HepG2 (cell line): ENCODE data around the gene MMS19. TPM values are rescaled to one million over a fixed set of nuclear protein-coding genes. Genes with fewer than 3 reads are reported as not detected.

Experiments used
- ELF1 ChIP-seq: sonication (generic); formaldehyde crosslinking; IDR thresholded peaks from 2 replicates; pipeline ENCODE4 v1.4.0; 2020; ENCODE audit warnings: missing genetic modification reagents
- EP300 ChIP-seq, 3 experiments: sonication (generic) in 1 of 3; formaldehyde crosslinking in 1 of 3; IDR thresholded peaks; 2 replicates each; pipeline versions ENCODE4 v1.5.1 to v1.6.1; 2011 to 2020; ENCODE audit warnings: low read depth in 2 of 3, low read length in 2 of 3, borderline replicate concordance in 1 of 3, improper control_type of control experiment in 1 of 3, mild to moderate bottlenecking in 1 of 3, missing genetic modification reagents in 1 of 3, moderate library complexity in 1 of 3
- PITX1 ChIP-seq: sonication (generic); formaldehyde crosslinking; IDR thresholded peaks from 2 replicates; pipeline ENCODE4 v1.5.1; 2020; ENCODE audit warnings: mild to moderate bottlenecking, missing genetic modification reagents
- POLR2AphosphoS2 ChIP-seq: IDR thresholded peaks from 2 replicates; pipeline ENCODE4 v1.6.1; 2011; ENCODE audit warnings: low read depth, low read length, improper control_type of control experiment
- SRSF9 ChIP-seq: fragments of 200-400 bp; formaldehyde crosslinking; IDR thresholded peaks from 2 replicates; pipeline ENCODE4 v1.6.1; 2018; ENCODE audit warnings: borderline replicate concordance, mild to moderate bottlenecking, low read depth, low read length; ENCODE audit not compliant: insufficient read depth, poor library complexity, severe bottlenecking
- ZNF138 ChIP-seq: sonication (generic); formaldehyde crosslinking; IDR thresholded peaks from 2 replicates; pipeline ENCODE4 v1.5.0; 2020; ENCODE audit warnings: mild to moderate bottlenecking, low read depth, missing genetic modification reagents
- ZNF142 ChIP-seq: sonication (generic); formaldehyde crosslinking; IDR thresholded peaks from 2 replicates; pipeline ENCODE4 v1.4.0; 2020; ENCODE audit warnings: missing genetic modification reagents
- ZNF451 ChIP-seq: sonication (generic); formaldehyde crosslinking; IDR thresholded peaks from 2 replicates; pipeline ENCODE4 v1.5.0; 2020; ENCODE audit warnings: mild to moderate bottlenecking, missing genetic modification reagents
- ZNF83 ChIP-seq: sonication (generic); formaldehyde crosslinking; IDR thresholded peaks from 2 replicates; pipeline ENCODE4 v1.4.0; 2020; ENCODE audit warnings: missing genetic modification reagents, mild to moderate bottlenecking, borderline replicate concordance
- ZNF841 ChIP-seq: sonication (generic); formaldehyde crosslinking; IDR thresholded peaks from 2 replicates; pipeline ENCODE4 v1.8.1; 2023; ENCODE audit warnings: missing genetic modification reagents, borderline replicate concordance
- ZSCAN31 ChIP-seq: sonication (generic); formaldehyde crosslinking; IDR thresholded peaks from 2 replicates; pipeline ENCODE4 v1.5.0; 2020; ENCODE audit warnings: low read depth, mild to moderate bottlenecking, missing genetic modification reagents
- polyA plus RNA-seq, 8 experiments: library from polyadenylated mRNA; depleted of rRNA in 3 of 8; stranded (reverse) in 7 of 8; unstranded in 1 of 8; fragments of >200 nt; fragmentation: Illumina TruSeq in 4 of 8; extraction: Trizol in 4 of 8; gene quantifications; 2 replicates each; pipeline versions ENCODE4 v1.2.1 to v1.2.3, GENCODE V29; 2011 to 2016; ENCODE audit warnings: low read depth in 4 of 8, missing spikeins in 1 of 8, mixed read lengths in 1 of 8; ENCODE audit not compliant: insufficient read depth in 1 of 8
- total RNA-seq, 5 experiments: library from RNA; depleted of rRNA; stranded (reverse); fragments of >200 nt; fragmentation: Illumina TruSeq; extraction: Trizol; gene quantifications; 2 replicates each; pipeline ENCODE4 v1.2.3, GENCODE V29; 2016; ENCODE audit warnings: low read depth in 1 of 5
- TF ChIP-seq, protein P1 (sequence below): sonication (generic); formaldehyde crosslinking; IDR thresholded peaks from 2 replicates; pipeline ENCODE4 v1.4.0; 2020; ENCODE audit warnings: missing genetic modification reagents
- TF ChIP-seq, protein P2 (sequence below): sonication (generic); formaldehyde crosslinking; IDR thresholded peaks from 2 replicates; pipeline ENCODE4 v1.8.1; 2022; ENCODE audit warnings: mild to moderate bottlenecking, missing genetic modification reagents
- TF ChIP-seq, protein P3 (sequence below): sonication (generic); formaldehyde crosslinking; IDR thresholded peaks from 2 replicates; pipeline ENCODE4 v1.4.0; 2020; ENCODE audit warnings: mild to moderate bottlenecking, low read depth, missing genetic modification reagents
- TF ChIP-seq, protein P4 (sequence below): sonication (generic); formaldehyde crosslinking; IDR thresholded peaks from 2 replicates; pipeline ENCODE4 v1.4.0; 2020; ENCODE audit warnings: missing genetic modification reagents, borderline replicate concordance

The MMS19 gene
- total and polyA plus RNA-seq, 2 of the 13 experiments (the other 11 are each of a cell fraction or from before 2014, with no cell fraction given) = 76.4 to 107 TPM

- peak; percentile 73; the same call in 1 of the 2 replicates for TF ChIP-seq ZSCAN31 (CRISPR knock-in tag)
- no peak for TF ChIP-seq PITX1 (CRISPR knock-in tag)
- peak; percentile 50; the same call in 1 of the 2 replicates for TF ChIP-seq ZNF841 (CRISPR knock-in tag)
- TF ChIP-seq, protein P1, sequence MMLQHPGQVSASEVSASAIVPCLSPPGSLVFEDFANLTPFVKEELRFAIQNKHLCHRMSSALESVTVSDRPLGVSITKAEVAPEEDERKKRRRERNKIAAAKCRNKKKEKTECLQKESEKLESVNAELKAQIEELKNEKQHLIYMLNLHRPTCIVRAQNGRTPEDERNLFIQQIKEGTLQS (CRISPR knock-in tag) = no peak
- TF ChIP-seq, protein P2, sequence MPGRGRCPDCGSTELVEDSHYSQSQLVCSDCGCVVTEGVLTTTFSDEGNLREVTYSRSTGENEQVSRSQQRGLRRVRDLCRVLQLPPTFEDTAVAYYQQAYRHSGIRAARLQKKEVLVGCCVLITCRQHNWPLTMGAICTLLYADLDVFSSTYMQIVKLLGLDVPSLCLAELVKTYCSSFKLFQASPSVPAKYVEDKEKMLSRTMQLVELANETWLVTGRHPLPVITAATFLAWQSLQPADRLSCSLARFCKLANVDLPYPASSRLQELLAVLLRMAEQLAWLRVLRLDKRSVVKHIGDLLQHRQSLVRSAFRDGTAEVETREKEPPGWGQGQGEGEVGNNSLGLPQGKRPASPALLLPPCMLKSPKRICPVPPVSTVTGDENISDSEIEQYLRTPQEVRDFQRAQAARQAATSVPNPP (CRISPR knock-in tag) = peak; percentile 60; the same call in 1 of the 2 replicates
- no peak for TF ChIP-seq ZNF142 (CRISPR knock-in tag)
- TF ChIP-seq EP300 (IDR thresholded peaks at IDR 0.05; ENCODE audit: low read depth in 2 of 2, low read length in 2 of 2) = no peak
- peak; percentile 41; the same call in 1 of the 2 replicates for TF ChIP-seq EP300 (CRISPR knock-in tag; IDR thresholded peaks at IDR 0.05; ENCODE audit: borderline replicate concordance)
- no peak for TF ChIP-seq POLR2AphosphoS2
- TF ChIP-seq ZNF138 = 0 out of 2 replicates have a peak, but pooled peaks have one; percentile 15
- 0 out of 2 replicates have a peak, but pooled peaks have one; percentile 16 for TF ChIP-seq ZNF83 (CRISPR knock-in tag)
- no peak for TF ChIP-seq ZNF451 (CRISPR knock-in tag)
- TF ChIP-seq, protein P3, sequence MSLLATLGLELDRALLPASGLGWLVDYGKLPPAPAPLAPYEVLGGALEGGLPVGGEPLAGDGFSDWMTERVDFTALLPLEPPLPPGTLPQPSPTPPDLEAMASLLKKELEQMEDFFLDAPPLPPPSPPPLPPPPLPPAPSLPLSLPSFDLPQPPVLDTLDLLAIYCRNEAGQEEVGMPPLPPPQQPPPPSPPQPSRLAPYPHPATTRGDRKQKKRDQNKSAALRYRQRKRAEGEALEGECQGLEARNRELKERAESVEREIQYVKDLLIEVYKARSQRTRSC (CRISPR knock-in tag) = no peak
- TF ChIP-seq, protein P4, sequence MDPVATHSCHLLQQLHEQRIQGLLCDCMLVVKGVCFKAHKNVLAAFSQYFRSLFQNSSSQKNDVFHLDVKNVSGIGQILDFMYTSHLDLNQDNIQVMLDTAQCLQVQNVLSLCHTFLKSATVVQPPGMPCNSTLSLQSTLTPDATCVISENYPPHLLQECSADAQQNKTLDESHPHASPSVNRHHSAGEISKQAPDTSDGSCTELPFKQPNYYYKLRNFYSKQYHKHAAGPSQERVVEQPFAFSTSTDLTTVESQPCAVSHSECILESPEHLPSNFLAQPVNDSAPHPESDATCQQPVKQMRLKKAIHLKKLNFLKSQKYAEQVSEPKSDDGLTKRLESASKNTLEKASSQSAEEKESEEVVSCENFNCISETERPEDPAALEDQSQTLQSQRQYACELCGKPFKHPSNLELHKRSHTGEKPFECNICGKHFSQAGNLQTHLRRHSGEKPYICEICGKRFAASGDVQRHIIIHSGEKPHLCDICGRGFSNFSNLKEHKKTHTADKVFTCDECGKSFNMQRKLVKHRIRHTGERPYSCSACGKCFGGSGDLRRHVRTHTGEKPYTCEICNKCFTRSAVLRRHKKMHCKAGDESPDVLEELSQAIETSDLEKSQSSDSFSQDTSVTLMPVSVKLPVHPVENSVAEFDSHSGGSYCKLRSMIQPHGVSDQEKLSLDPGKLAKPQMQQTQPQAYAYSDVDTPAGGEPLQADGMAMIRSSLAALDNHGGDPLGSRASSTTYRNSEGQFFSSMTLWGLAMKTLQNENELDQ (CRISPR knock-in tag) = no peak
- TF ChIP-seq ELF1 (CRISPR knock-in tag) = peak; percentile 47
- TF ChIP-seq SRSF9 = no peak
These were observed at the start of gene MMS19 (continued) for GRCh38 chr10:97498076-97498840.
